ENCODE data around the gene LYRM9. TPM values are rescaled to one million over a fixed set of nuclear protein-coding genes. Genes with fewer than 3 reads are reported as not detected.
"Not testable (repeated sequence)": the region's sequence is repeated elsewhere in the genome, so short reads cannot be mapped to it uniquely, and the experiment has no call there.

LYRM9 gene
- total and polyA plus RNA-seq, 8 donors, result 5.1 to 22.9 (median 16.7) TPM

DNA sequence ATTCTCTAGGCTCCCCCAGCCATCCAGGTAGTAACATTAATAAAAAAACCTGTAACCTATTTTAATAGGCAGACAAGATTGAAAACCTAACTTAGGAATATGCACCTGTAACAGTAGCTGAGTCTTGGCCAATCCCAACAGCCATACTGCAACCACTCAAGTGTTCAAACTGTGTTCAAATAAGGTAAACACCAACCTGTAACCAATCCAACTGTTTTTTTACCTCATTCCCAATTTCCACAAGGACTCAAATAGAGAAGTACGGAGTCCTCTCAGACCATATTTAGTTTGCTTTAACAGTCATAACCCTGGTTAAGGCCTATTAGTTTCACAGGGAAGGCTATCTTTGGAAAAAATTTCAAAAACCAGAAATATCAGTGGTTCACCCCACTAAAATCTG is 52.5 kb downstream of the LYRM9 start:
- intact Hi-C loops (cut with DNase I), result no loop called here

DNA sequence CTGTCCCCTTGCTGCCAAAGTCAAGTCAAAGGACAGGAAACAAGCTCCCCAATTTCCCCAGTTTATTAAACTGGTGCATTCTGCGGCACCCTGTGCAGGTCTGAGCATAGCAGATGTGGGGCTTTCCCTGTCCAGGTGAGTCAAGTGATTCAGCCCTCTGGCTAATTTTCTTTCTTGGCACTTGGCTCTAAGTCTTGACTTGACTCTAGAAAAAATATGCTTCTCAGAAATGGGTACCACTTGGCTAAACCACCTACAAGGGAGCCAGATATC is 52.8 kb downstream of the LYRM9 start:
- H3K9me3 ChIP-seq; H3K4me1 ChIP-seq; H3K27ac ChIP-seq; intact Hi-C loops (cut with DNase I); H3K36me3 ChIP-seq; DNase-seq; H3K27me3 ChIP-seq; H3K4me3 ChIP-seq: not testable (repeated sequence)
- peak; percentile 54 for ATAC-seq

More for the DNA sequence above, 52.5 kb downstream of the LYRM9 start:
- DNase-seq (no peak), ATAC-seq (peak; percentile 45)
- Histone ChIP-seq H3K4me3 (no peak overlapping the region), H3K4me1 (peaks cover 0 to under 1% of the 10 kb centered on the region in 2 donors), H3K27ac (no peak overlapping the region), H3K9me3 (no peaks in the 10 kb centered on the region), H3K27me3 (no peaks in the 10 kb centered on the region), H3K36me3 (no peaks in the 10 kb centered on the region)
- TF ChIP-seq, protein P1, sequence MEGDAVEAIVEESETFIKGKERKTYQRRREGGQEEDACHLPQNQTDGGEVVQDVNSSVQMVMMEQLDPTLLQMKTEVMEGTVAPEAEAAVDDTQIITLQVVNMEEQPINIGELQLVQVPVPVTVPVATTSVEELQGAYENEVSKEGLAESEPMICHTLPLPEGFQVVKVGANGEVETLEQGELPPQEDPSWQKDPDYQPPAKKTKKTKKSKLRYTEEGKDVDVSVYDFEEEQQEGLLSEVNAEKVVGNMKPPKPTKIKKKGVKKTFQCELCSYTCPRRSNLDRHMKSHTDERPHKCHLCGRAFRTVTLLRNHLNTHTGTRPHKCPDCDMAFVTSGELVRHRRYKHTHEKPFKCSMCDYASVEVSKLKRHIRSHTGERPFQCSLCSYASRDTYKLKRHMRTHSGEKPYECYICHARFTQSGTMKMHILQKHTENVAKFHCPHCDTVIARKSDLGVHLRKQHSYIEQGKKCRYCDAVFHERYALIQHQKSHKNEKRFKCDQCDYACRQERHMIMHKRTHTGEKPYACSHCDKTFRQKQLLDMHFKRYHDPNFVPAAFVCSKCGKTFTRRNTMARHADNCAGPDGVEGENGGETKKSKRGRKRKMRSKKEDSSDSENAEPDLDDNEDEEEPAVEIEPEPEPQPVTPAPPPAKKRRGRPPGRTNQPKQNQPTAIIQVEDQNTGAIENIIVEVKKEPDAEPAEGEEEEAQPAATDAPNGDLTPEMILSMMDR (IDR thresholded peaks at IDR 0.05), result no peak

DNA sequence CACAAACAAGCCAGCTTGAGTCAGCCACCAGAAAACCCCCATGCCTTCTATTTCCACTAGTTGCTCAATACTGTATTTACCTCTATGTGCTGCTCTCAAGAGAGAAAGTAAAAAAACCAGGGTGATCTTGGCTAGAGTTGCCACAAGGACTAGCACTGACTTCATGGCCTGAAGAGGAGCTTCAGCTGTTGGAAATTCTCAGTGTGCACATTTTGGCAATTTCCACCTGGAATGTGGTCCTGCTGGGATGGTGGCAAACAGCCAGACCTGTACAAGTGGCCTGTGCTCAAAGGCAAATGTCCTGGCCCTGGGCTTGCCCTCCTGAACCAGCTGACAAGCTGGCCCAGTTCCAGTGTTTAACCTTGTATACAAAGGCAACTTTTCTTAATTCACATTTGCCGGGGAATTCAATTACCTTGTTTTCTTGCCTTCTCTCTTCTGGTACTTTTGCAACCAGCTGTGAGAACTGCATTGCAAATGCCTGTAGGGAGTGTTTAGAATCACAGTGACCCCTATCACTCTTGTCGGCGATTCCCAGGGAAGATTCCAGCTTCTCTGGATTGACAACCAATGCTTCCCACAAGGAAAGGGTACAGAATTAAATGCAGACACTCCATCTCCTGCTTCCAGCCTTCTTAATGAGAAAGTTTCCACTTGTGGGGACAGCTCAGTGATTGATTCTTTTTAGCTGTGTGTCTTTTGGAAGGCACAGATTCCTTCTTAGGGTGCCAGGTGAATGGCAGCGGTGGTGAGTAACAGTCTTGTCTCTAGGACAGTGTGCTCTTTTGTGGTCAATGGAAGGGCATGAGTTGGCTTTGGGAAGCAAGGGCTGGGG is 53.4 kb downstream of the LYRM9 start:
- H3K9me3 ChIP-seq; H3K4me3 ChIP-seq; H3K27ac ChIP-seq; H3K27me3 ChIP-seq; DNase-seq; H3K36me3 ChIP-seq; intact Hi-C loops (cut with DNase I); H3K4me1 ChIP-seq: not testable (repeated sequence)
- peak; percentile 92 for ATAC-seq

DNA sequence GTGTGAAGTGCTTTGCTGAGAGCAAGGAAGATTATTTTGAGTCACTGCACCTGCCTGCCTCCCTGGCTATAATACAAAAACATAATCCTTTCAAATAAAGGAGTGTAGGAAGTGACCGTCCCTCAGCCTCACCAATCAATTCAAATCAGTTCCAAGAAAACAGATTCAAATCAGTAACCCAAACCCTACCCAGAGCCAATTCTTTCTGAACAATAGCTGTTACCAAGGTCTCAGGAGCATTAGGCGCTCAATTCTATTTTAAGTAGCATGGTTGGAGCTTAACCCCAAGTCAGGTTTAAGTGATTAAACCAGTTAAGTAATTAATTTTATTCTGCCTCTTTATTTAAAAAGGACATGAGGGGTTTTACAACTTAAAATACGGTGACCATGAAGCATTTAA is 54.6 kb downstream of the LYRM9 start:
- intact Hi-C loops (cut with DNase I); DNase-seq; H3K36me3 ChIP-seq; H3K27ac ChIP-seq; H3K4me1 ChIP-seq; H3K9me3 ChIP-seq; H3K4me3 ChIP-seq; H3K27me3 ChIP-seq; ATAC-seq: not testable (repeated sequence)

DNA sequence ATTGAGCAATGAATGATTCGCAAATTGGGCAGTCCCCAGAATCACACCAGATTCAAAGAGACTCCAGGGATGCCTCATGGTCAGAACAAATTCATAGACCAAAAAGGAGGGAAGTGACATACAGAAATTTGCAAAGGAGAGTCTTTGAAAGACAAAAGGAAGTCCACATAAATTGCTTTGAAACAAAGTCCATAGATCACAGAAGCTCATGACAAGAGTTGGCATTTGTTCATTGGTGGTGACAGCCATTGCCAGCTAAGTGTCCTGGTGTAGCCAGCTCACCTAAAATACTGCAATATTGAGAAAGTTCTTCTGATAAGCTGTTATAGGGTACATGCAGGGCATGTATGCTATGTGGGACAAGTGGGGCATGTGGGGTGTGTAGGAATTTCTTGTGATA is 55.4 kb downstream of the LYRM9 start:
- intact Hi-C loops (cut with DNase I); H3K36me3 ChIP-seq; H3K4me1 ChIP-seq; H3K4me3 ChIP-seq; H3K9me3 ChIP-seq; H3K27me3 ChIP-seq; ATAC-seq; DNase-seq; H3K27ac ChIP-seq: not testable (repeated sequence)

DNA sequence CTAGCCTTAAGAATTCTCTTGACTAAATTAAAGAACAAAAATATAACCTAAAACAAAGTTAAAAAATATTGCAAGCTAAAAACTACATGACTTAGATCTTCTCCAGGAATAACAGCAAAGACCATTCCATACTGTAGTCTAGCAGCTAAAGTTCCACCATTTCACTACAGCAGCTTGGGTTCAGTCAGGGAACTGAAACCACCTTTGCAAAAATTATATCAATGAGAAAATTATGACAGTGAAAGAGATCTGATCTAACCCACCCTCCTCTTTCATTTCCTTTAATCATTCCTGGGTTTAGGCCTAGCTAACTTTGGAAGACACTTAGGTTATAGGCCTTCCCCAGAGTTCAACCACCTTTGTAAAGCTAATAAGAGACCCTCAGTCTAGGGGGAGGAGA is 56.5 kb downstream of the LYRM9 start:
- Histone ChIP-seq H3K4me3 (no peak overlapping the region), H3K27ac (no peak overlapping the region), H3K36me3 (no peaks in the 10 kb centered on the region), H3K9me3 (no peaks in the 10 kb centered on the region), H3K27me3 (no peaks in the 10 kb centered on the region), H3K4me1 (no peaks in the 10 kb centered on the region)
- ATAC-seq (no peak), DNase-seq (no peak)
- TF ChIP-seq, protein P1 (IDR thresholded peaks at IDR 0.05), result no peak
- intact Hi-C loops (cut with DNase I), result no loop called here

DNA sequence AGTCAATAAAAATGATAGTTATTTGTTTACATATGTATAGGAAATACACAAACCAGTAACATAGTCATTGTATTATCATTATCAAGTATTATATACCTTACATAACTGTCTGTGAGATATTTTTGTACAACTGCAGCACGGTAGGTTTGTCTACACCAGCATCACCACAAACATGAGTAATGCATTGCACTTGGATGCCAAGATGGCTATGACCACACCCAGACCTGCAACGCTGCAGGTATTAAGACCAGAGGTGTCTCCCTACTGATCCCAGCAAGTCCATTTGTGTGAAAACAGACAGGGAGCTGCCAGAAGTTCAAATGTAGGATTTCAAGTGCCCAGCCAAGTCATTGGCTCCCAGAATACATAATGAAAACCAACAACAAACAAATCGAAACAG is 58.6 kb downstream of the LYRM9 start:
- TF ChIP-seq, protein P1 (IDR thresholded peaks at IDR 0.05), result no peak
- intact Hi-C loops (cut with DNase I), result no loop called here
- no peak for ATAC-seq

More for the DNA sequence above, 58.6 kb downstream of the LYRM9 start:
- no peaks in the 10 kb centered on the region for H3K4me1 ChIP-seq
- H3K36me3 ChIP-seq, result no peaks in the 10 kb centered on the region
- DNase-seq, result no peak
- no peaks in the 10 kb centered on the region for H3K9me3 ChIP-seq
- no peaks in the 10 kb centered on the region for H3K27me3 ChIP-seq
- no peak overlapping the region for H3K4me3 ChIP-seq
- no peak overlapping the region for H3K27ac ChIP-seq
